Effector CD8-positive, alpha-beta T cell (primary cell): Measurements from ENCODE around the gene NEMP1.
A peak's percentile ranks its signal among the peaks of the same experiment; 100 is the strongest.
"Not testable (repeated sequence)": the region's sequence is repeated elsewhere in the genome, so short reads cannot be mapped to it uniquely, and the experiment has no call there.

Experiments
- DNase-seq: peaks from one replicate; lab custom pipeline; 2025; lab: John Stamatoyannopoulos, UW

NEMP1 gene

DNA sequence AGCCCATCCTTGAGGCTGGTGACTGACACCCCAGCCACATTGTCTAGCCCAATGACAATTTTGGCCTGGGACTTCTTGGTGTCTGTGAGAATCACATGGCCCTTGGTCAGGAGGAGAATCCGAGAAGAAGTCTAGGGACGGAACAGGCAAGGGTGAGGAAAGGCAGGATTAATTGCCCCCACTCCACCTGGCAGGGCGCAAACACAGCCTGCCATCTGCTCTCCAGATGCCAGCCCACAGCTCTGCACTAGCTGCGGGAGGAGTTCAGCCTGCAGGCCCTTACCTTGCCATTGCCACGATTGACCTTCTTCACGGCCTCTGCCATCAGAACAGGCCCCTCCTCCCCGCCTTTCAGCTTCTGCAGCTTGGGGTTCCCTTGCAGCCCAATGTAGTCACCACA, 49.1 kb downstream of the NEMP1 start:
- DNase-seq = no peak

DNA sequence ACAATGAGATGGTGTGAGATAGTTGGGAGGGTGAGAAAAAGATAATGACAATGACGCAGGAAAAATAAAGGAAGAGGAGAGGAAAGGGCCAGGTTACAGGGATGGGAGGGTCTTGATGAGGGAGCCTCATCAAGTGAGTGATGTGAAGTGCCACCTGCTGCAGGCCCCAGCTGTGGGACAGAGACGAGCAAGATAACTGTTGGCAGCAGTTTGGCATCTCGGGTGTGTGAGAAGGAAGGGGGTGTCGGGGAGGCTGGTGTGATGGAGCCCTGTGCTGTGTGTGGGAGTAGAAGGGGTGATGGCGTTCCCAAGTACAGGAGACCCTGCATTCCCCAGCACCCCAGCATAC, 50.8 kb downstream of the NEMP1 start:
- no peak for DNase-seq

DNA sequence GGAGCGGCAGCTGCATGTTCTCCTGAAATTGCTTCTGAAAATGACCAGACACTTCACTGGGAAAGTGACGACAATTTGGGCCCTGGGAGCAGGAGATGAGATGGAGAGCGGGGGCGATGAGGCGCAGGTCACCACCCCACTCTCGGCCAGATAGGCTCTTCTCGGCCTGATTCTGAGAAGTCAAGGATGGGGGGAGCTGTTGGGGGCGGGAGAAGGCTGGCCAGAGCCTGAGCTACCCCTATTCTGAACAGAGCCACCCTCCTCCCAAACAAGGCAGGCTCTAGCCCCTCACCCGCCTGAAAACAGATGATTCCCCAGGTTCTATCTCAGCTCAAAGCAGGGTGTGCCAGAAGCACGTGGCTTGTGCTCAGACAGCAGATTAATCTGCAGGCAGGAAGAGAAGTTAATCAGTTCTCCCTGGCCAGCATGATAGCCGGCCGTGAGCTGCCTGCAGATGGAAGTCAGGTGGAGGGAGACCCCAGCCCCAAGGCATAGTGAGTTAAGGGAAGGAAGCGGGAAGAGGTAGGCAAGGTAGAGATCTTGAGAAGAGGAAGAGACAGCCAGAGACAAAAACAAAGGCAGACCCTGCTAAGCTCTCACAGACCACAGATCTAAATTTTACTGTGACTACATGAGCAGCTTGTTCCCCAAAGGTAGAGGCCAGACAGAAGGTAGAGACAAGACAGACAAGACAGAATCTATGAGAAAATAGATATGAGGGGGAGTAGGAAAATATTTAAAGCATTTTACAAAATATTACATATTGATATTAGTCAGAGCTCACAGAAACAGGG, 51.4 kb downstream of the NEMP1 start:
- DNase-seq = no peak

DNA sequence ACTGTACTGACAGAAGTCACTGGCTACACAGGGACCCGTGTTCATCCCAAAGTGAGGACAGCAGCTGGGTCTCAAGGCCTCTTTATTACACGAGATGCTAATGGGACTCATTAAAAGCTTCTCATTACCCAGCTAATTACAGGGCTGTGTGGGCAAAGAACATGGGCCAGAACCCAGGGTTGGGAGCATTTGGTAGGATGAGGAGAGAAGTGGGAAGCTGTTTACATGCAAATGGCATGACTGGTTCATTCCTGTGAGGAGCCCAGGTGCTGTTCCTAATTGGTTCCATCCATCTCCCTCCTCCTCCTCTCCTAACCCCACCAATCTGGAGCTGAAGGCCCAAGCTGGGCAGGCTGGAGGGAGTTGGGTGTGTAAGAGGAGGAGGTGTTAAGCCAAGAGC, 53.4 kb downstream of the NEMP1 start:
- DNase-seq = no peak

DNA sequence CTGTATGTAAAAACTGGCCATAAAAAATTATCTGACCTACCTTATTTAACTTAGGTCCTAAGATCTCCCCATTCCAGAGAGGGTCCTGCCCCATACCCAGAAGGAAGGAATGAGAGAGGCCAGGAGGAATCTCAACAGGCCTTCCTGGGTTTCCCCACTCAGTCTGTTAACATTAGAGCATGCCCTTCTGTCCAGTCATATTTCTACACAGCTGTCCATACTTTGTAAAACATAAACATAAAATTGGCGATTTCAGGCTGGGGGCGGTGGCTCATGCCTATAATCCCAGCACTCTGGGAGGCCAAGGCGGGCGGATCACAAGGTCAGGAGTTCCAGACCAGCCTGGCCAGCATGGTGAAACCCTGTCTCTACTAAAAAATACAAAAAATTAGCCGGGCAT, 56.3 kb downstream of the NEMP1 start:
- DNase-seq = not testable (repeated sequence)

DNA sequence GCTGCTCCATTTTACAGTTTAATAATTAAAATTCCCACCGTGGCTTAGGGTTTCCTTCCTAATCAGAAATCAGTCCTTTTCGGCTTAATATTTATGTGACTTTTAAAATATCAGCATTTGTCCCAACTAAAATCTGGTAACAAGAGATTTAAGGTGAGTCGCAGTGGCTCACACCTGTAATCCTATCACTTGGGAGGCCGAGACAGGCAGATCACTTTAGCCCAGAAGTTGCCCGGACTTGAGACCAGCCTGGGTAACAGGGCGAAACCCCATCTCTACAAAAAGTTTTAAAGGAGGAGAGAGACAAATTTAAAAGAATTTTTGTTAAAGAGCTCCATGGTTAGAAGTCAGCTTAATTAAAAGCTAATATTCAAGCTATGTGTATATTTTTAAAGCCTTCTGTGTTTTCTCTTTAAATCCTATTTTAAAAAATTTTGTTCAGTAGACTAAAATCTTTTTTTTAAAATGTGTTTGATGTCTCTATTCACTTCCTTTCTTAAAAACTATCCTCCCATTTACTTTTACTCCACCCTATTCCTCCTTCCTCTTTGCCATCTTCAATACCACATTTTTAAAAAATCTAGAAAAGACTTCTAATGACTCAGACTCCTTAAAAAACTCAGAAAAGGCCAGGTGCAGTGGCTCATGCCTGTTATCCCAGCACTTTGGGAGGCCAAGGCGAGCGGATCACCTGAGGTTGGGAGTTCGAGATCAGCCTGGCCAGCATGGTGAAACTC, 58.4 kb downstream of the NEMP1 start:
- DNase-seq = no peak

DNA sequence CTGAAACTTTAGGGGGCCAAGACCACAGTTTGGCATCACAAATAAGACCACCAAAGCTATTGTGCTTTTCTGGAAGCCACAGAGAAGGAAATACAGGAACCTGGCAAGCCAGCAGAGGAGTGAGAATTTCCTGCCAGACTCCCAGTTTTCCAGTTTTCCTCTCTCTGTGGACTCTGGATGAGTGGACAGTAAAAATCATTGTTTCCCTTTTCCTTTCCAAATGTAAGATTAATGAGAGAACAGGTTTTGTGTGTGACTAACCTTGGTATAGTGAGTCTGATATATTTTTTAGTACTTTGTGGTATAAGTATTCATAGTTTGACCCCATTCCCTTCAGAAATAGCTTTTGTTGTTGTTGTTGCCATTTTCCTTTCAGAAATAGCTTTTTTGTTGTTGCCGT, 59.7 kb downstream of the NEMP1 start:
- DNase-seq = no peak

DNA sequence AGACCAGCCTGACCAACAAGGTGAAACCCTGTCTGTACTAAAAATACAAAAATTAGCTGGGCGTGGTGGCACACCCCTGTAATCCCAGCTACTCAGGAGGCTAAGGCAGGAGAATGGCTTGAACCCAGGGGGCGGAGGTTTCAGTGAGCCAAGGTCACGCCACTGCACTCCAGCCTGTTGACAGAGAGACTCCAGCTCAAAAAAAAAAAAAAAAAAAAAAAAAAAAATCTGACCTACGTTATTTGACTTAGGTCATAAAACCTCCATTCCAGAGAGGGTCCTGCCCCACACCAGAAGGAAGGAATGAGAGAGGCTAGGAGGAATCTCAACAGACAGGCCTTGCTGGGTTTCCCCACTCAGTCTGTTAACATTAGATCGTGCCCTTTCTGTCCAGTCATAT, 60.2 kb downstream of the NEMP1 start:
- not testable (repeated sequence) for DNase-seq

DNA sequence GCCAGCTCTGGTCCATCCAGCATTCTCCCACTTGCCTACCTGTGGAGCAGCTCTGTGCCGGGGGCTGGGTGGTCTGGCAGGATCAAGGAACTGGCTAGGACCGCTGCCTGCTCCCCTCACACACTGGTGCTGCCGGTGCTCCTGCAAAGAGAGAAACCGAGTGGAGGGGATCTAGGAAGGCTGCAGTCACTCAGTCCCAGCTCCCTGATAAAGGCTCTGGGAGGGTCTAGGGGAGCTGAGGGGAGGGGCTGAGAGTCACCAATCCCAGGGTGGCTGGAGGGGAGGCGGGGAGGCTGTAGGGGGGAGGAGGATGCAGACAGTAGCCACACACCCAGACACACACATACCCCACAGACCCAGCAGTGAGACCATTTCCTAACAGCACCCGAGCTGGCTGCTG, 62.2 kb downstream of the NEMP1 start, which contains the start of gene TAC3:
Gene TAC3 (minus strand): TSS at position 182 of the 400 bp plus-strand sequence. CDS start 732 bp downstream, outside the sequence.
- DNase-seq = no peak

DNA sequence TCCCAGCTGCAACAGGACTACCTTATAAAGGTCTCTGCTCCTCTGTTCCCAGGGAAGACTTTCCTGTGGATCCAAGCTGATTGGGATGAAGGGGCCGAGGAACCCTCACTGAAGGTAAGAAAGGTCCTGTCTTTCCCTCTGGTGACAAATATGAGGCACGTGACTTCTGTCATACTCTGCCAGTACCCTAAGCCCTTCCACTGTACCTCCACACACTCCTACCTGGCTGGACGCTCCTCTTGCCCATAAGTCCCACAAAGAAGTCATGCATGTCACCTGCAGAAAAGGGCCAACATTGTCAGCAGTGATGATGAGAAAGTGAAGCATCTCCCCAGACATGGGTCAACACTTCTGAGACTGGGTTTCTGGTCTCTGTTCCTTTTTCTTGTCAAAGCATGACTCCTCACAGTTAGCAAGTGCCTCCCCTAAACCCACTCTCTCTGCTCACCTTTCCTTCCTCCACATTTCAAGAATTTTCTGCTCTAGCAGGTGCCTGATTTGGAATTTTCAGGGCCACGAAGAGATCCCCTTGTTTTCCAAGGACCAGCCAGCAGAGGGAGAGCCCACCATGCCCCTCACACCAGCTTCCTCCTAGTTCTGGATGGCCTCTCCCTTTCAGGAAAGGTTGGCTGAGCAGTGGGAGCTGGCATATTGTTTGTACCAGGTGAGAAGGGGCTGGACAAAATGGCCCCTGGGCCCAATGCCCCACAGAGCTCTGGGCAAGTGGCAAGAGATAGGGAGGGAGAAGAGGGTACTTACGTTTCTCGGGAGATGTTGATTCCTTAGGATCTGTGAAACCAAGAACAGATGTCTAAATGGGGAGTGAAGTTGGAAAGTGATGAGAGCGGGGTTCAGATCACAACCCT, 65.8 kb downstream of the NEMP1 start:
- DNase-seq = no peak

DNA sequence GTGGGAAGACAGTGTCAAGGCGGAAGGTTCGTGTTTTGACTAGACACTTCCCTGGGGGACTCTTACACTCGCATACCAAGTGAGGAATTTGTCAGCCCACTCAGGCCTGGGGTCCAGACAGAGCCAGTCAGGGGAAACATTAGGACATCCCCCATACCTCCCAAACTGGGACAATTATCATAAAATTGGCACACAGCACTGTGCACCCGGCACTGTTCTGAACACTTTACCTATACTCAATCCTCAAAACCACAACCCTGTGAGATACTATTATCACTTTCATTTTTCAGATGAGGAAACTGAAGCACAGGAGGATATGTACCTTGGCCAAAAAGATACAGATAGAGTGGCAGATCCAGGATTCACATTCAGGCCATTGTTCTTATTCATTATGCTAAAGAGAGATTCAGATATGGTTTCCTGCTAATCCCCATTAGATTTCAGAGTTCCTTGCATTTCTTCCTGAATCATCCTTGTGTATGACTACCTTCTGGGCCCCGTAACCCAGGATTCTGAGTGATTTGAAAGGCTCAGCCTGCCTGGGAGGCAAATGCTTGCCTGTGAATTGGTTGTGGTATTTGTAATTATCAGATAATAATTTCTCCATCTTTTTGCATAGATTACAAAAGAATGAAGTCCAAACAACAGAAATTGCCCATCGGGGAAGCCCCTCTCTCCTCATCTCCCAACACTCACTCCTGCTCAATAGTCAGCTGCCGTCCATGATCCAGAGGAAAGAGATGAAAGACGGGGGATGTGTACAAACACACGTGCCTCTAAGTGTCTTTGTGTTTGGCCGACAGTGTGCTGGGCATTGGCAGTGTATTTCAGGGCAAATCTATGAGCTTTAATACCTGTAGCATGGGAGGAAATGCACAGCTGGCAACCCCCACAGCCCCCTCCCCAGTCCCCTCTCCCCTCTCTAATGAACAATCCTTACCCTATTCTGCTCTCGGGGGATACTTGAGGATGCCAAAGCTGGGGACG, 66.9 kb downstream of the NEMP1 start:
- no peak for DNase-seq

DNA sequence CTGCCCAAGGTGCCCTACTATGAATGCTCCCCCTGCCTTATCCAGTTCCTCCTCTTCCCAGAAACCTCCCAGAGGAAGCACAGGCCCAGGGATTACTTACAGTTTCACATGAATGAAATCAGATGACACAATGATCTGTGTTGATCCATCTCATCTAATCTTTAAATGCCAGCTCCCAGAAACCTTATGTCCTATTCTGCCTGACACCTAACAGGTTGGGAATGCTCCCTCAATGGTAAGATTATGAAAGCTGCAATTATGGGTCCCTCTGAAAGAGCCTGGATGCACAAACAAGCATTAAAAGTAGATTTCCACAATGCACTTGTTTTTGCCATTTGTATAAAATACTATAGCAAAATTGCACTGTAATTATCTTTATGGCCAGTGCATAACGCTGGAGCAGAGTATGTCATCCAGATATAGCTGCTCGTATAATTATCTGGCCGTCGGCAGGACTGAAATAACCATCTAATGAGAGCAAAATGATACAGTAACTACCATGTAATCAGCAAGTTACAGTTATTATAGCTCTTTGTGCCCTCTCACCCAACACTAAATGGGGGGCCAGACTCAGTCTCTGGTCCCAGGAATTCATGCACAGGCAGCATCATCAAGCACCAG, 67.9 kb downstream of the NEMP1 start:
- no peak for DNase-seq

DNA sequence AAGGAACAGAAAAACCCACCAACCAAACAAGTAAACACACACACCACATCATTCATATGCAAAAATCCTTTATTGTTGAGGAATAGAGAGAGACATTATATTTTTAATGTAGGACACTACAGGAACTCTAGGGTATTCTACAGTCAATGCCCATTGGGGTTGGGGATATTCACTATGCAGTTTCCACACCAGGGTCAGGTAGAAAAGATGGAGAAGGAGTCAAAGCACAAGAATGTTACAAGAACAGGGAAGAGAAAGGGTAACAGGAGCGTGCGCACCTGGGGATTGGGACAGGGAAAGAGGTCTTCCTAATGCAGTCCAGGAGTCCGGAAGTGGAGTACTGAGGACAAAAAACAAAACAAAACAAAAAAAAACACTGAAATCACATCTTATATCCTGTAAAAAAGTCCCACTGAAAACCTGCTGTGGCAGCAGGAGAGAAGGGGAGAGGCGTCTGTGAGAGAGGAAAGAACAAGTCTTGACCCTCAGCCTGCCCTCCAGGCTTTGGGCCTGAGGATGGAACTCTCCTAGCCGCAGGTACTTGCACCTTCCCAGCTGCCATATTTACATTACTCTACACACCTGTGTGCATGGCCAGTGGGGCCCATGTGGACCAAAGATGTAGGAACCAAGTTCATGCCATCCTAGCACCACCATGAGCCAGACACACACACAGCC, 68.5 kb downstream of the NEMP1 start:
- no peak for DNase-seq

DNA sequence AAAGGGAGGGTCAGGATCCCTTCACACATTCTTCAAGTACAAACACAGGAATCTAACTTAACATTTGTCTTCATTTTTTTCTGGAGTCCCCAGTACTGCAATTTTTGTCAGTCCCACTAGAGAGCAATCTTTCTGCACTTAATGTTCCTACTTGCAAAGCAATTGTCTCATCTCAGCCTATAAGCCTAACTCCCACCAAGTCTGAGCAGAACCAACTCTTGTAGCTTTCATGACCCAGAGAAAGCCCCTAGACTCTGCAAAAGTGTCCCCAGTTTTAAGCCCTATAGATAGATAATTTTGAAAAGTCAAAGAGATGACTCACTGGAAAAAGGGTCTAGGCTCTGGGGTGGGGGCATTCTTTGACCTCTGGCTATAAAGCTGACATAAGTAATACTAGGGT, 70.4 kb downstream of the NEMP1 start:
- no peak for DNase-seq

DNA sequence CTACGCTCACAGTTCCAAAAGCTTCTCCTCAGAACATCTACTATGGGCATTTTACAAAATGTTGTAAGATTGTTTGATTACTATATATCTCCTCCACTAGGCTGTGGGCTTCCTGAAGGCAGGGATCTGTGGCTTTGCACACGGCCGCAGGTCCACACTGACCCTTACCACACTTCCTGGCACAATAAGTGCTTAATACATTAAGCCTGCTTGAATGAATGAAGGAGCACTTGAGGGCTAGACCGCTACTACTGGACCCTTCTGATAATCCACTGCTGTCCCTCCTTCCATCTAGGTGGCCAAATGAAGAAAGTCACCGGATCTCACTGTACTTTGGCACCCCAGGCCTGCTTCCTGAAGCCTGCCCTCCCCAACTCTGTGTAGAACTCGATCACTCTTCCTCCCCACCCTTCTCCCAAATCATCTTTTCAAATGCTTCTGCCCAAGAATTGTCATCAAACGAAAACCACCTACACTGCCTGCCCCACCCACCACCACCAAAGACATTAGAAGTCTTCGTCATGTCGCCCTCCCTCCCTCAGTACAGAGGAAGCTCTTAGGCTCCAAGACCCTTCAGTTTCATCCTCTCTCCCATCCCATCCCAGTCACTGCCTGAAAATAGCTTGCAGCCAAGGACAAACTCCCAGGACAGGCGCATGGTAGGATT, 71.6 kb downstream of the NEMP1 start:
- no peak for DNase-seq

DNA sequence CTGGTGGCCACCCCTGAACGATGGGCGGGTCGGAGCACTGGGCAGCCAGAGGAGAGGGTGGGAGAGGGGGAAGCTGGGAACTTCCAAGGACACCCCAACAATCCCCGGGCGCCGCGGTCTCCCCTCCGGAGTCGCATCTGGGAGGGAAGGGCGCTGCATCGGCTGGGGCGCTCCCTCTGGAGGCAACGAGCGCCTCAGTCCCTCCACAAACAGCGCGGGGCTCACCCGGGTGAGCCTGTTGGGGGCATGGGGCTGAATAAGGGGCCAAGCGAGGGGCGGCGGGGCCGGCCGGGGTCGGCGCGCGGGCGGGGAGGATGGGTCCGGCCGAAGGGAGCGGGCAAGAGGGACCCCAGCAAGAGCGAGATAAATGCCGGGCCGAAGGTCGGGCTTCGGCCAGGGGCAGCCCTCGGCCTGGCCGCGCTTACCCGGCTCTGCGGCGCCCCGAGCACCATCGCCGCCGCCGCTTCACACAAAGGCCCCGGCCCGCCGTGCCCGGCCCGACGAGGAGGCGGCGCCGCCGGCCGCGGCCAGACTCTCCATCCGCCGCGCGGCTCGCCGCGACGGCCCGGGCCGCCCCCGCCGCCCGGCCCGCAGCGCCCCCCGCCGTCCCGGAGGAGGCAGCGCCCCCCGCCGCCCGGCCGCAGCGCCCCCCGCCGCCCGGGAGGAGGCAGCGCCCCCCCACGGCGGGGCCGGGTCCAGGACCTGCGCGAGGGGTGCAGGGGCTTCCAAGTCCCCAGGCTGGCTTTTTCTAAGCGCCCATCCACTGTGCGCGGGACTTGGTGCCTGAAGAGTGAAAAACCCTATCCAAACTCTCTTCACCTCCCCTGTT, 72.4 kb downstream of the NEMP1 start, which contains the start of gene ZBTB39:
Gene ZBTB39 (minus strand): TSS at position 567 of the 829 bp plus-strand sequence. CDS start 1,629 bp downstream, outside the sequence.
- peak; percentile 59 for DNase-seq
